ENCODE results near the gene IL20.

GRCh38 chr1:206866062-206866461, 639 bp downstream of the IL20 start:
- TF ChIP-seq CTCF (IDR thresholded peaks at IDR 0.05) (no peak), POLR2AphosphoS5 (IDR thresholded peaks at IDR 0.05) (no peak)

Data from sigmoid colon (tissue), 4 donors.